Measurements from ENCODE around the gene ITGB6.

- TF ChIP-seq EP300 (IDR thresholded peaks at IDR 0.05): no peak
- no peak for TF ChIP-seq CTCF (IDR thresholded peaks at IDR 0.05)
- TF ChIP-seq POLR2AphosphoS5 (IDR thresholded peaks at IDR 0.05): no peak
Measured at GRCh38 chr2:160125828-160126227, 74.2 kb downstream of the ITGB6 start.

Measured in sigmoid colon (tissue), 4 donors.